Parathyroid adenoma (tissue), 2 donors: ENCODE results near the gene ANAPC2.

Experiments used
- H2AFZ ChIP-seq: fragments of 300-600 bp; sonication (generic); one replicate; pipeline ENCODE4 v1.7.0; 2017; ENCODE audit warnings: antibody characterized with exemption, mild to moderate bottlenecking
- H3K27ac ChIP-seq: fragments of 300-600 bp; sonication (generic); one replicate; pipeline ENCODE4 v1.7.0; 2017
- H3K27me3 ChIP-seq: fragments of 300-600 bp; sonication (generic); one replicate; pipeline ENCODE4 v1.7.0; 2017; ENCODE audit warnings: low read length; ENCODE audit not compliant: control insufficient read depth, insufficient read depth
- H3K36me3 ChIP-seq: fragments of 300-600 bp; sonication (generic); one replicate; pipeline ENCODE4 v1.7.0; 2017; ENCODE audit warnings: low read length; ENCODE audit not compliant: control insufficient read depth, insufficient read depth
- H3K4me1 ChIP-seq: fragments of 300-600 bp; sonication (generic); one replicate; pipeline ENCODE4 v1.7.0; 2017; ENCODE audit warnings: control low read depth
- H3K4me2 ChIP-seq: fragments of 300-600 bp; sonication (generic); one replicate; pipeline ENCODE4 v1.7.0; 2017; ENCODE audit warnings: low read length
- H3K4me3 ChIP-seq: fragments of 300-600 bp; sonication (generic); one replicate; pipeline ENCODE4 v1.7.0; 2017; ENCODE audit warnings: low read depth, low read length
- H3K79me2 ChIP-seq: fragments of 300-600 bp; sonication (generic); one replicate; pipeline ENCODE4 v1.7.0; 2017; ENCODE audit warnings: control low read depth
- H3K9ac ChIP-seq: fragments of 300-600 bp; sonication (generic); one replicate; pipeline ENCODE4 v1.7.0; 2017; ENCODE audit warnings: mild to moderate bottlenecking
- H3K9me3 ChIP-seq: fragments of 300-600 bp; sonication (generic); one replicate; pipeline ENCODE4 v1.7.0; 2017; ENCODE audit warnings: low read length; ENCODE audit not compliant: control insufficient read depth
- TF ChIP-seq, protein P1 (sequence below): fragments of 300-600 bp; sonication (generic); IDR thresholded peaks from one replicate; pipeline ENCODE4 v1.7.0; 2017; ENCODE audit warnings: antibody characterized with exemption, mild to moderate bottlenecking
- donor health status: primary hyperparathyroidism.

Gene ANAPC2

DNA sequence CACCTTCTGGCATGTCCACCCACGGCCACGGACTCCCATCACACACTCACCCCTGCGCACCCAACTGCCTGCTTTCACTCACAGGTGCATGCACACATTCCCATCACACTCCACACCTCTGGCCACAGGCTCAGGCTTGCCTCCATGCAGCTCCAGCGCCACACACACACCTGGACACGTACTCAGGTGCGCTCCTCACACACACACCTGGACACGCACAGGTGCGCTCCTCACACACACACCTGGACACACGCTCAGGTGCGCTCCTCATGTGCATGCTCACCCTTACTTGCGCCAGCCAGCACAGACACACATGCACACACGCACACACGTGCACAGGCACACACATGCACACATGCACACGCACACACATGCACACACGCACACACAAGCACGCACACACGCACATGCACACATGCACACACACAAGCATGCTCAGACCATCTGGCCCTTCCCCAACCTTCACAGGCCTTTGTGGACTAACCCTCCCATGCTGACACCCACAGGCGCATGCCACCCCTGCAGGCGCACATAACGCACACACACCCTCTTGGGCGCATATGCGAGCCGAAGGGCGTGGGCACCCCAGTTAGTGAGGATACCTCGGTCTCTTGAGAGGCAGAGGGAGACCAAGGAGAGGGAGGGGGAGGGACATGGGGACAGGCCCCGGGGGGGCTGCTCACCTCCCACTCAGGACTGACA is 41.1 kb downstream of the ANAPC2 start:
- TF ChIP-seq, protein P1, sequence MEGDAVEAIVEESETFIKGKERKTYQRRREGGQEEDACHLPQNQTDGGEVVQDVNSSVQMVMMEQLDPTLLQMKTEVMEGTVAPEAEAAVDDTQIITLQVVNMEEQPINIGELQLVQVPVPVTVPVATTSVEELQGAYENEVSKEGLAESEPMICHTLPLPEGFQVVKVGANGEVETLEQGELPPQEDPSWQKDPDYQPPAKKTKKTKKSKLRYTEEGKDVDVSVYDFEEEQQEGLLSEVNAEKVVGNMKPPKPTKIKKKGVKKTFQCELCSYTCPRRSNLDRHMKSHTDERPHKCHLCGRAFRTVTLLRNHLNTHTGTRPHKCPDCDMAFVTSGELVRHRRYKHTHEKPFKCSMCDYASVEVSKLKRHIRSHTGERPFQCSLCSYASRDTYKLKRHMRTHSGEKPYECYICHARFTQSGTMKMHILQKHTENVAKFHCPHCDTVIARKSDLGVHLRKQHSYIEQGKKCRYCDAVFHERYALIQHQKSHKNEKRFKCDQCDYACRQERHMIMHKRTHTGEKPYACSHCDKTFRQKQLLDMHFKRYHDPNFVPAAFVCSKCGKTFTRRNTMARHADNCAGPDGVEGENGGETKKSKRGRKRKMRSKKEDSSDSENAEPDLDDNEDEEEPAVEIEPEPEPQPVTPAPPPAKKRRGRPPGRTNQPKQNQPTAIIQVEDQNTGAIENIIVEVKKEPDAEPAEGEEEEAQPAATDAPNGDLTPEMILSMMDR: no peak
- no peaks in the 10 kb centered on the region for H3K36me3 ChIP-seq
- H3K4me2 ChIP-seq: no peak overlapping the region
- H3K27me3 ChIP-seq: peaks cover 2% of the 10 kb centered on the region
- H3K9me3 ChIP-seq: no peaks in the 10 kb centered on the region
- H3K9ac ChIP-seq: no peak overlapping the region
- no peak overlapping the region for H2AFZ ChIP-seq
- no peak overlapping the region for H3K27ac ChIP-seq
- H3K4me3 ChIP-seq: no peak overlapping the region
- no peaks in the 10 kb centered on the region for H3K4me1 ChIP-seq
- H3K79me2 ChIP-seq: no peaks in the 10 kb centered on the region

DNA sequence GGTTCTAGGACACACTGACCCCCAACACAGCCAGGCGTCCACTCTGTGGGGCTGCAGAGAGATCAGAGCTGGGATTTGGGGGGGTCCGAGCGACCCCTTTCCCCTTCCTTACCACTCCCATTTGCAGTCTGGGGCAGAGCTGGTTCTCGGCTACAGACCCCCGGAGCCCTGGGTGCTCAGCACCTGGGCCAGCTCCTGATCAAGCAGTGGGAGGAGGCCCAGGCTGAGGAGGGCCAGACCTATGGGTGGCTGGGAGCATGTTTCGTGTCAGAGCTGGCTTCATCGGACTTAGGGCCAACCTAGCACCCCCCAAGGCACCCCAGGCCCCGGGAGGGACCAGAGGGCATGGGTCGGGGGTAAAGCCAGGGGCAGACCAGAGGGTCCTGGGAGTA is 41.8 kb downstream of the ANAPC2 start:
- Histone ChIP-seq H3K36me3 (no peaks in the 10 kb centered on the region), H3K27ac (no peak overlapping the region), H3K79me2 (no peaks in the 10 kb centered on the region), H3K4me3 (no peak overlapping the region), H3K4me2 (no peak overlapping the region), H3K9me3 (no peaks in the 10 kb centered on the region), H3K27me3 (peaks cover 4% of the 10 kb centered on the region), H2AFZ (no peak overlapping the region), H3K9ac (no peak overlapping the region), H3K4me1 (no peaks in the 10 kb centered on the region)
- TF ChIP-seq, protein P1: no peak

DNA sequence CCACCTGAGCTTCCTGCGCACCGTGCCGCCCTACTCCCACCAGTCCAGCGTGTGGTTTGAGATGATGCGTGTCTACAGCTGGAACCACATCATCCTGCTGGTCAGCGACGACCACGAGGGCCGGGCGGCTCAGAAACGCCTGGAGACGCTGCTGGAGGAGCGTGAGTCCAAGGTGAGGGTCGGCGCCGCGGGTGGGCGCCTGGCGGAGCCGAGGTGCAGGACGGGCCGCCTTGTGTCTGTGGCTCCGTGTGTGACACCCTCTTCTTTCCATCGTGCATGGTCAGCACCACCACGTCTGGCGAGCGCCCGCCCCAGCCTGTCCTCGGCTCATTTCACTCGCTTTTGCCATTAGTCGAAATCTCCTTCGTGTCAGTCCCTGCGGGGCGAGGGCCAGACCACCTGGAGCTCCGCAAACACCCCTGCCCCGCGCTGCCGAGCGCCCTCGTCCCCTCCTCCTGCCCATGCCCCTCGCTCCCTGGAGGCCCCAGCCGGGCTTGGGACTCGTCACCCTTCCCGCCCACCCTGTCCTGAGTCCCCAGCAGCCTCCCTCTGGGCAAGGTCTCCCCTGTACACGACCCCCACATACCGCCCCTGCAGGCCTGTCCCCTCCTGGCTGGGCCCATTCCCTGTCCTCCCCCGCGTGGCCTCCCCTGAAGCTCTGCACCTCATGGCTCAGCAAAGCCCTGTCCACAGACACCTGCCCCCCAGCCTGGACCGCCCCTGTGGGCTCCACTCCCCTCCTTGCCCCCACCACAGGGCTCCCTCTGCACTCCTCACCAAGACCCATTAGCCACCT is 42.4 kb downstream of the ANAPC2 start:
- Histone ChIP-seq H3K27ac (no peak overlapping the region), H3K27me3 (peaks cover 4% of the 10 kb centered on the region), H3K36me3 (no peaks in the 10 kb centered on the region), H3K4me3 (no peak overlapping the region), H2AFZ (no peak overlapping the region), H3K9me3 (no peaks in the 10 kb centered on the region), H3K4me1 (no peaks in the 10 kb centered on the region), H3K4me2 (no peak overlapping the region), H3K9ac (no peak overlapping the region), H3K79me2 (no peaks in the 10 kb centered on the region)
- TF ChIP-seq, protein P1: no peak

DNA sequence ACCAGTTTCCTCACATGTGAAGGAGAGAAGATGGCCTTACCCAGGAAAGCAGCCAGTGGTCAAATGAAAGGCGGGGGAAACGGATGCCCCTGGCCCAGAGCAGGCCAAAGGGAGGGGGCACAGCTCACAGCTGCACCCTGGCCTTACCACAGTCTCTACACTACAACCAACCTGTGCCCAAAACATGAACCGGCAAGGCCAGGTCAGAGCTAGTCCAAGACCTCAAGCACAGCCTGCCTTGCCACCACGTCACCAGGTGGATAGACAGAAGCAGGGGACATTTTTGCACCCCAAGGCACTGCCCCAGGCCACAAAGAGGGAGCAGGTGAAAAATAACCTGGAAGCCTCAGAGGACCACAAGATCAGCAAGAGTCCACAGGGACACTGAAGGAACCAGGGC is 44.9 kb downstream of the ANAPC2 start:
- H3K4me3 ChIP-seq: no peak overlapping the region
- TF ChIP-seq, protein P1: no peak
- no peaks in the 10 kb centered on the region for H3K9me3 ChIP-seq
- H3K4me1 ChIP-seq: no peaks in the 10 kb centered on the region
- no peak overlapping the region for H3K4me2 ChIP-seq
- H3K36me3 ChIP-seq: no peaks in the 10 kb centered on the region
- no peak overlapping the region for H3K9ac ChIP-seq
- H2AFZ ChIP-seq: no peak overlapping the region
- H3K79me2 ChIP-seq: no peaks in the 10 kb centered on the region
- no peak overlapping the region for H3K27ac ChIP-seq
- H3K27me3 ChIP-seq: peaks cover 5% of the 10 kb centered on the region
